Cardiac fibroblast (primary cell): ENCODE data around the gene SEMA4C.
A peak's percentile ranks its signal among the peaks of the same experiment; 100 is the strongest.

Experiments
- DNase-seq, 2 donors: peaks; one replicate each; pipeline versions ENCODE4 v3.0.0 to v3.0.0-alpha.2; 2010; ENCODE audit warnings: low read depth in 2 of 2
- H3K4me3 ChIP-seq, 2 donors: replicated peaks in 1 of 2; 1 replicate in 1 of 2; 2 replicates in 1 of 2; pipeline ENCODE4 v1.5.1; 2011; ENCODE audit warnings: low read depth in 2 of 2, low read length in 2 of 2, mild to moderate bottlenecking in 2 of 2, moderate library complexity in 1 of 2
- TF ChIP-seq, protein P1 (sequence below): IDR thresholded peaks from one replicate; pipeline ENCODE4 v1.5.1; 2011; ENCODE audit warnings: low read depth, mild to moderate bottlenecking, low read length, inconsistent platforms

SEMA4C gene

DNA sequence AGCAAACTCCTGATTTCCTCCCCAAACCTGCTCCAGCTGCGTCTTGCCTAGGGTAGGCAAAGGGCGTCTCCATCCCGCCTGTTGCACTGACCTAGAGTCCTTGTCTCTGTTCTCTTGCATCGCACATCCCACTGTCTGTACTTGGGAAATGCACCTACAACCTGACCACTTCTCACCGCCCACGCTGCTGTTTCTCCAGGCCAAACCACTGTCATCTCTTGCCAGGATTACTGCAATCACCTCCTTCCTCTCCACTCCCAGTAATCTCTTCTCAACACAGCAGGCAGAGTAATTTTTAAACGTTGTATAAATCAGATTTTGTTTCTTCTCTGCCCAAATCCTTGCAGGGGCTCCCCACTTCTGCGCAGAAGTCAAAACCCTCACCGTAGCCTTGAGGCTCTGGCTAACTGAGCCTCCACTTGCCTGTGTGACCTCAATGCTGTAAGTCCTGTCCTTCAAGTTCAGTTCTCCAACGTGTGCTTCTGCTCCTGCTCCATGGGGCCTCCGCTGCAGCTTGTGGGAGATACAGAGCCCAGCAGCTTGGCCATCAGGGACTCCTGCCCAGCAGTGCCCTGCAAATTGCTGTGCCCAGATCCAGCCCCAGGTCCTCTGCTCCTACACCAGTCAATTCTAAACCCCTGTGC lies 27.7 kb upstream of the SEMA4C start:
- DNase-seq: peak in 1 of 2 donors; percentile 20
- no peak overlapping the region for H3K4me3 ChIP-seq
- TF ChIP-seq, protein P1, sequence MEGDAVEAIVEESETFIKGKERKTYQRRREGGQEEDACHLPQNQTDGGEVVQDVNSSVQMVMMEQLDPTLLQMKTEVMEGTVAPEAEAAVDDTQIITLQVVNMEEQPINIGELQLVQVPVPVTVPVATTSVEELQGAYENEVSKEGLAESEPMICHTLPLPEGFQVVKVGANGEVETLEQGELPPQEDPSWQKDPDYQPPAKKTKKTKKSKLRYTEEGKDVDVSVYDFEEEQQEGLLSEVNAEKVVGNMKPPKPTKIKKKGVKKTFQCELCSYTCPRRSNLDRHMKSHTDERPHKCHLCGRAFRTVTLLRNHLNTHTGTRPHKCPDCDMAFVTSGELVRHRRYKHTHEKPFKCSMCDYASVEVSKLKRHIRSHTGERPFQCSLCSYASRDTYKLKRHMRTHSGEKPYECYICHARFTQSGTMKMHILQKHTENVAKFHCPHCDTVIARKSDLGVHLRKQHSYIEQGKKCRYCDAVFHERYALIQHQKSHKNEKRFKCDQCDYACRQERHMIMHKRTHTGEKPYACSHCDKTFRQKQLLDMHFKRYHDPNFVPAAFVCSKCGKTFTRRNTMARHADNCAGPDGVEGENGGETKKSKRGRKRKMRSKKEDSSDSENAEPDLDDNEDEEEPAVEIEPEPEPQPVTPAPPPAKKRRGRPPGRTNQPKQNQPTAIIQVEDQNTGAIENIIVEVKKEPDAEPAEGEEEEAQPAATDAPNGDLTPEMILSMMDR: no peak

DNA sequence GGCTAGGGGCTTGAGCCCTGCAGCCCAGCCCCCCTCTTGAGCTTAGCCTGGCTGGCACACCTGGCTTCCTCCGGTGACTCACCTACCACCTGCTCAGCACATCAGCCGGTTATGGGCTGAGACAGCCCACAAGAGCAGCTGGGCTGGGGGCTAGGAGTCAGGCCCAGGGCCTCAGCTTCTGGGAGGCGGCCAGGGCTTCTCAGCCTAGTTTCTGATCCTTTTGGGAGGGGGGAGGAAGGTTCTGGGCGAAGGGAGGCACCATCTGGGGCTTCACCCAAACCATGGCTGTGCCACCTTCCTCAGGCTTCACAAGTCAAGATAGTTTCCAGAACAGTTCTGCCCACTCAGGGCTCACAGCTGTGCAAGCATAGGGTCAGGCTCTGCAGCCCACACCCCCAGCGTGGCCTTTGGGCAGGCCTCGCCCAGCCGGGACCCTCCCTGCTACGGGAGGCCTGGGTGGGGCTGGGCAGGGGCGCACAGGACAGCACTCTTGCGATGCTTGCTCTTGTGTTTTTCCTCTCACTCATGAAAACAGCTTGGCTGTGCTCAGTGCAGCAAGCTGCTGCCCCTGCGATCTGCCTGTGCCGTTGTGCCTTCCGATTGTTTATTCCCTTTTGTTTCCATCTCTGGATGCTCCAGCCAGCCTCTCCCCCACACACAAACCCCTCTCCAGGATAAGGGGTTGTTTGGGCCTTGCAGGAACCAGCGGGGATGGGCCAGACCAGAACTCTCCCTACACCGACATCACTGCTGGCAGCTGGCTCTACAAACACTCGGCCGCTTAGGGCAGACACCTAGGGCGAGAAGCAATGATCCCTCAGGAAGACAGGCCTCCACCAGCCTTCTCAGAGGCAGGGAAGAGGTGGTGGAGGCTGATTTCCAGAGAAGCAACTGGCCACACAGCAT lies 26.1 kb upstream of the SEMA4C start:
- DNase-seq: no peak
- TF ChIP-seq, protein P1: no peak

DNA sequence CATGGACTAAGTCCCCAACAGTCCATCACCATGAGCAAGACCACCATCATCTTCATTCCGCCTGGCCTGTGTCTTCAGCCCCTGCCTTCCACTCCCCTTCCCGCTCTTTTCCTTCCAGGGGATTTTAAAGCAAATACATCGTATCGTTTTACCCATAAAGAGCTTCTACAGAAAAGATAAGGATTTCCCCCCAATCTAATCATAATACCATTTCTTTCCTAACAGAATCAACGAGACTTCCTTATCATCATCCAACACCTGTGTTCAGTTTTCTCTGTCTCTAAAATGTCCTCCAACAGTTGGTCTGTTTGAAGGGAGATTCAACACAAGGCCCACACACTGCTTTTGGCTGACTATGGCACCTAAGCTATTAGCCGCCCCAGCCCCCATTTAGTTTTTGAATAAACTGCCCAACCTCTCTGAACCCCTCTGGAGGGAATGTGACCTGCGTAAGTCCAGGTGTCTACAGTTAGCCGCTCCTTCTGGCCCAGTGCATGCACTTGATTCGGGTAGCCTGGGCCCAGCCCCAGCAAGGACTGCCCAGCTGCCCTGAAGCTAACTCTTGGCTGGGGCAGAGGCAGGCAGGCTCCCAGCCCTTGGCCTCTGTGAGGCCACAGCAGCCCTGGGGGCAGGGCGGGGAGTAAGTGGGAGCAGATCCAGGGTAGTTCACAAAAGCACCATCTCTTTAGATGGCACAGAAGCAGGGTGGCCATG lies 25.3 kb upstream of the SEMA4C start:
- no peak for DNase-seq
- TF ChIP-seq, protein P1: no peak
- H3K4me3 ChIP-seq: no peak overlapping the region

More for the DNA sequence above, 26.1 kb upstream of the SEMA4C start:
- H3K4me3 ChIP-seq: no peak overlapping the region

DNA sequence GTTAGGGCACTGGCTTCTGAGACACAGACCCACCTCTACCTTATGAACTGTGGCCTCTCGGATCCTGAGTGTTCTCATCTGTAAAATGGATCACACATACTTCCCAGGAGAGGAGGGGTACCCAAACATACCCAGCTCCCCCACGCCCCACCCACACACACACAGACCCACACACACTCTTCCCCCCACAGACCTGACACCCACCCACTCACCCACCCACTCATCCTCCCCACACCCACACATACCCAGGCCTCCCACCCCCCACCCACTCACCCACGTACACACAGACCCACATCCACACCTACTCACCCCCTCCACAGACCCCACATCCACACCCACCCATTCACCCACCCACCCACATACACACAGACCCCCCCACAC lies 24.3 kb upstream of the SEMA4C start:
- DNase-seq: no peak

DNA sequence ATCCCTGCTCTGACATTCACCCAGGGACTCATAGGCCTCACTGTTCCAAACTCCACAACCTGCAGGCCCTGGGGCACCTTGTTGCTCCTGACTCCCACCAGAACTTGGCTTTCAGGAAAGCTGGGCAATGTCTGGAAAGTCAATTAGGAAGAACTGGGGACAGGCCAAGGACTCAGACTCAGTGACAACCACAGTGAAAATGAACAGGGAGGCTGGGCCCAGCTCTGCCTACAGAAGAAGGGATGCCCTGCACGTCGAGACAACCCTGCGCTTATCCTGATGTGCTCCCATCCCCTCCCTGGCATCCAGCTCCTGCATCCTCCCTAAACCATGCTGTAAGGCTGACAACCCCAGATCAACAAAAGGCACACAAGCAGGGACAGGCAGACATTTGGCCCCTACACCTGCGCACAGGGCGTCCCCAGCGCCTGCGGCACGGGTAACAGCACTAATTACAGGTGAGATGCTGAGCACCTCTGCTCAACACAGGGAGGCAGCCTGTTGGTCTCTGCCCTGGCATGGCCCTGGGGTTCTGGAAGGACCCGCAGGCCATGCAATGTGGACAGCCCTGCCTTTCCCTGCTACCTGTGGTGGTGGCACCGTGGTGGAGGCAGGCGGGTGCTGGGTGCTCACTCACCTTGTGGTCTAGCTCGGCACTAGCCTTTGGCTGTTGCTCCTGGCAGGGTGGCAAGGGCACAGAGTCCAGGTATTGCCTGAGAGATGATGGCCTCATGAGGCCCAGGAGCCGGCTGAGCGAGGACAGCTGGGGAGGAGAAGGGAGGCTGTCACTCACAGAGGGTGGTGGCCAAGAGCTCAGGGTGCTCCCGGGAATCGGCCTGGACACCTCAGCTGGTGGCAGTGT lies 23.6 kb upstream of the SEMA4C start:
- TF ChIP-seq, protein P1: no peak
- no peak for DNase-seq
- H3K4me3 ChIP-seq: no peak overlapping the region

More for the DNA sequence above, 24.3 kb upstream of the SEMA4C start:
- H3K4me3 ChIP-seq: no peak overlapping the region
- TF ChIP-seq, protein P1: no peak

DNA sequence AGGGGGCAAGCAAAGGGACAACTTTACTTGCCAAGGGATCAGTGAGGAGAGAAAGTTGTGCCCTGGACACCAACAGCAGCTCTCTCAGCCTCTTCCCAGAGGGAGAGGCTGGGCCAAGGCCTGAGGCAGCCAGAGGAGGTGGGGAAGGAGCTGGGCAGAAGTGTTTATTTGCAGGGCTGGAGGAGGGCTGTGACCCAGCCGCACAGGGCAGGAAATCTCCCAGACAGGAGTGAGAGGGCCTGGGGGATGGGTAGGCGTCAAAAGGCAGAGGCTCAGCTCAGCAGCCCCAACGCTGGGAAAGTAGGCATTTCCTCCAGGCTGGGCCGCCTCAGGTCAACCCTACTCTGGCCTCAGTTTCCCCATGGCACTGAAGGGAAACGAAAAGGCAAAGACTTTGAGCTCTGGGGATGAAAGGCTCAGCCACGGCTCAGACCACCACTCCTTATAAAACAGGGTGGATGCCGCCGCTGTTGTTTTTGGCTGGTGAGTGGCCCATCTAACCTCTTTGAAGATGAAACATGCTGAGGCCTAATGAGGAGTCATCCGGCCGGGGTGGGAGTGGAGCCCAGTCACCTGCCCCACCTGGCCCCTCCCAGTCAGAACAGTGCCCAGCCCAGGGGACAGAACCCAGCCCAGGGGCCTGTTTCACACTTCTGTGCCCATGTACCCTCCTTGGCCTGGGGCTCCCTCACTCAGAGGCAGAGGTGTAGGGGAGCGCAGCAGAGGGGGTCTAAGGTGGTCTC lies 21.9 kb upstream of the SEMA4C start:
- peak; percentile 31 to 53 for DNase-seq
- H3K4me3 ChIP-seq: no peak overlapping the region
- TF ChIP-seq, protein P1: no peak
